ENCODE measurements around the gene LRRC75A.
"Not testable (repeated sequence)": the region's sequence is repeated elsewhere in the genome, so short reads cannot be mapped to it uniquely, and the experiment has no call there.

Gene LRRC75A

GRCh38 chr17:16450028-16450427, 42.0 kb downstream of the LRRC75A start:
- DNase-seq (ENCODE audit: low read depth), result no peak

GRCh38 chr17:16449121-16449570, 42.8 kb downstream of the LRRC75A start:
- no peak for DNase-seq (ENCODE audit: low read depth)

GRCh38 chr17:16448490-16448889, 43.5 kb downstream of the LRRC75A start:
- no peak for DNase-seq (ENCODE audit: low read depth)

GRCh38 chr17:16447676-16448075, 44.3 kb downstream of the LRRC75A start:
- no peak for DNase-seq (ENCODE audit: low read depth)

GRCh38 chr17:16446338-16446983, 45.5 kb downstream of the LRRC75A start:
- DNase-seq (ENCODE audit: low read depth), result no peak

GRCh38 chr17:16444258-16444886, 47.6 kb downstream of the LRRC75A start:
- no peak for DNase-seq (ENCODE audit: low read depth)

- no peak for DNase-seq (ENCODE audit: low read depth)
Measured at GRCh38 chr17:16443511-16444257, 48.3 kb downstream of the LRRC75A start.

- DNase-seq (ENCODE audit: low read depth), result no peak
Measured at GRCh38 chr17:16442594-16443510, 49.1 kb downstream of the LRRC75A start.

GRCh38 chr17:16442141-16442540, 49.9 kb downstream of the LRRC75A start:
- no peak for DNase-seq (ENCODE audit: low read depth)

- DNase-seq (ENCODE audit: low read depth), result no peak
Measured at GRCh38 chr17:16440901-16441629, 50.9 kb downstream of the LRRC75A start.

GRCh38 chr17:16440354-16440753, 51.6 kb downstream of the LRRC75A start:
- DNase-seq (ENCODE audit: low read depth), result not testable (repeated sequence)

GRCh38 chr17:16439811-16440351, 52.1 kb downstream of the LRRC75A start:
- DNase-seq (ENCODE audit: low read depth), result no peak

- DNase-seq (ENCODE audit: low read depth), result no peak
Measured at GRCh38 chr17:16439303-16439791, 52.6 kb downstream of the LRRC75A start.

- DNase-seq (ENCODE audit: low read depth), result peak; percentile 98
Measured at GRCh38 chr17:16438557-16439302, 53.3 kb downstream of the LRRC75A start.

- DNase-seq (ENCODE audit: low read depth), result no peak
Measured at GRCh38 chr17:16438173-16438556, 53.8 kb downstream of the LRRC75A start.

GRCh38 chr17:16437083-16437482, 54.9 kb downstream of the LRRC75A start:
- DNase-seq (ENCODE audit: low read depth), result no peak

GRCh38 chr17:16435925-16436886, 55.8 kb downstream of the LRRC75A start:
- DNase-seq (ENCODE audit: low read depth), result no peak

GRCh38 chr17:16434662-16435061, 57.3 kb downstream of the LRRC75A start:
- DNase-seq (ENCODE audit: low read depth), result no peak

- no peak for DNase-seq (ENCODE audit: low read depth)
Measured at GRCh38 chr17:16433514-16433913, 58.5 kb downstream of the LRRC75A start.
